Measurements from ENCODE around the gene SPRR3. TPM values are rescaled to one million over a fixed set of nuclear protein-coding genes. Genes with fewer than 3 reads are reported as not detected.

SPRR3 gene
- total and polyA plus RNA-seq, 9 donors = 0.85 TPM; not detected in 8

GRCh38 chr1:152959801-152960451 lies 41.6 kb upstream of the SPRR3 start:
- Histone ChIP-seq H3K27ac (no peak overlapping the region), H3K27me3 (no peaks in the 10 kb centered on the region), H3K4me3 (no peak overlapping the region), H3K36me3 (no peaks in the 10 kb centered on the region), H3K4me1 (ENCODE audit: insufficient read depth) (no peaks in the 10 kb centered on the region), H3K9me3 (no peaks in the 10 kb centered on the region)
- 89 to 95% (median 95%) methylated on average over 10 of the region's 10 CpGs for WGBS, 3 donors
- TF ChIP-seq POLR2A (IDR thresholded peaks at IDR 0.05) (no peak), CTCF (IDR thresholded peaks at IDR 0.05) (no peak), EP300 (IDR thresholded peaks at IDR 0.05) (no peak)
- intact Hi-C loops (cut with DNase I) = no loop called here
- no peak for DNase-seq

GRCh38 chr1:152960452-152961044 lies 41.0 kb upstream of the SPRR3 start:
- DNase-seq = no peak

GRCh38 chr1:152961226-152961891 lies 40.2 kb upstream of the SPRR3 start:
- no peak for TF ChIP-seq CTCF (IDR thresholded peaks at IDR 0.05)
- no peak for TF ChIP-seq POLR2A (IDR thresholded peaks at IDR 0.05)
- TF ChIP-seq EP300 (IDR thresholded peaks at IDR 0.05) = no peak
- Histone ChIP-seq H3K4me1 (ENCODE audit: insufficient read depth) (no peaks in the 10 kb centered on the region), H3K4me3 (no peak overlapping the region), H3K9me3 (no peaks in the 10 kb centered on the region), H3K27me3 (no peaks in the 10 kb centered on the region), H3K27ac (no peak overlapping the region), H3K36me3 (no peaks in the 10 kb centered on the region)
- intact Hi-C loops (cut with DNase I) = no loop called here
- 89 to 94% (median 89%) methylated on average over 7 of the region's 7 CpGs for WGBS, 3 donors
- DNase-seq = no peak

More at GRCh38 chr1:152960452-152961044, 41.0 kb upstream of the SPRR3 start:
- intact Hi-C loops (cut with DNase I) = no loop called here
- no peak overlapping the region for H3K4me3 ChIP-seq
- H3K9me3 ChIP-seq = no peaks in the 10 kb centered on the region
- TF ChIP-seq POLR2A (IDR thresholded peaks at IDR 0.05) (no peak), EP300 (IDR thresholded peaks at IDR 0.05) (no peak), CTCF (IDR thresholded peaks at IDR 0.05) (no peak)
- no peak overlapping the region for H3K27ac ChIP-seq
- WGBS, 3 donors = 88 to 93% (median 91%) methylated on average over 10 of the region's 10 CpGs
- no peaks in the 10 kb centered on the region for H3K36me3 ChIP-seq
- H3K4me1 ChIP-seq (ENCODE audit: insufficient read depth) = no peaks in the 10 kb centered on the region
- no peaks in the 10 kb centered on the region for H3K27me3 ChIP-seq

GRCh38 chr1:152962876-152963415 lies 38.6 kb upstream of the SPRR3 start:
- intact Hi-C loops (cut with DNase I) = no loop called here
- H3K4me1 ChIP-seq (ENCODE audit: insufficient read depth) = no peaks in the 10 kb centered on the region
- H3K27me3 ChIP-seq = no peaks in the 10 kb centered on the region
- no peaks in the 10 kb centered on the region for H3K36me3 ChIP-seq
- no peak for DNase-seq
- no peak overlapping the region for H3K27ac ChIP-seq
- TF ChIP-seq POLR2A (IDR thresholded peaks at IDR 0.05) (no peak), CTCF (IDR thresholded peaks at IDR 0.05) (no peak), EP300 (IDR thresholded peaks at IDR 0.05) (no peak)
- no peak overlapping the region for H3K4me3 ChIP-seq
- 77 to 96% (median 87%) methylated on average over 2 of the region's 2 CpGs for WGBS, 3 donors
- H3K9me3 ChIP-seq = no peaks in the 10 kb centered on the region
